Measurements from ENCODE around the gene SEC62.

Gene SEC62

GRCh38 chr3:169946336-169946735, 20.3 kb upstream of the SEC62 start:
- H3K4me3 ChIP-seq (ENCODE audit: low read depth, low read length), result no peak overlapping the region
- no peak for DNase-seq (ENCODE audit: low read depth)
- TF ChIP-seq CTCF (IDR thresholded peaks at IDR 0.05; ENCODE audit: low read depth, low read length), result no peak
- no peak for TF ChIP-seq POLR2A (IDR thresholded peaks at IDR 0.05; ENCODE audit: extremely low read depth, insufficient read length)
- TF ChIP-seq MAX (IDR thresholded peaks at IDR 0.05; ENCODE audit: low read depth, low read length), result no peak
- TF ChIP-seq MYC (IDR thresholded peaks at IDR 0.05; ENCODE audit: low read depth, low read length), result no peak

GRCh38 chr3:169948559-169949448, 17.8 kb upstream of the SEC62 start:
- TF ChIP-seq MAX (IDR thresholded peaks at IDR 0.05; ENCODE audit: low read depth, low read length) (no peak), POLR2A (IDR thresholded peaks at IDR 0.05; ENCODE audit: extremely low read depth, insufficient read length) (no peak)
- no peak overlapping the region for H3K4me3 ChIP-seq (ENCODE audit: low read depth, low read length)
- DNase-seq (ENCODE audit: low read depth), result no peak

GRCh38 chr3:169952045-169952444, 14.6 kb upstream of the SEC62 start:
- H3K4me3 ChIP-seq (ENCODE audit: low read depth, low read length), result no peak overlapping the region
- TF ChIP-seq MAX (IDR thresholded peaks at IDR 0.05; ENCODE audit: low read depth, low read length) (no peak), MYC (IDR thresholded peaks at IDR 0.05; ENCODE audit: low read depth, low read length) (no peak), CTCF (IDR thresholded peaks at IDR 0.05; ENCODE audit: low read depth, low read length) (no peak), POLR2A (IDR thresholded peaks at IDR 0.05; ENCODE audit: extremely low read depth, insufficient read length) (no peak)
- peak; percentile 71 for DNase-seq (ENCODE audit: low read depth)

- no peak overlapping the region for H3K4me3 ChIP-seq (ENCODE audit: low read depth, low read length)
- peak; percentile 14 for DNase-seq (ENCODE audit: low read depth)
Measured at GRCh38 chr3:169953462-169954141, 13.0 kb upstream of the SEC62 start.

GRCh38 chr3:169954142-169954756, 12.4 kb upstream of the SEC62 start:
- TF ChIP-seq MAX (IDR thresholded peaks at IDR 0.05; ENCODE audit: low read depth, low read length) (peak; percentile 55), POLR2A (IDR thresholded peaks at IDR 0.05; ENCODE audit: extremely low read depth, insufficient read length) (no peak), MYC (IDR thresholded peaks at IDR 0.05; ENCODE audit: low read depth, low read length) (peak; percentile 49; the same call in 1 of the 2 replicates), CTCF (IDR thresholded peaks at IDR 0.05; ENCODE audit: low read depth, low read length) (no peak)
- peak overlapping the region; percentile 23 for H3K4me3 ChIP-seq (ENCODE audit: low read depth, low read length)
- peak; percentile 90 for DNase-seq (ENCODE audit: low read depth)

More at GRCh38 chr3:169953462-169954141, 13.0 kb upstream of the SEC62 start:
- TF ChIP-seq CTCF (IDR thresholded peaks at IDR 0.05; ENCODE audit: low read depth, low read length) (no peak), MAX (IDR thresholded peaks at IDR 0.05; ENCODE audit: low read depth, low read length) (no peak), POLR2A (IDR thresholded peaks at IDR 0.05; ENCODE audit: extremely low read depth, insufficient read length) (no peak), MYC (IDR thresholded peaks at IDR 0.05; ENCODE audit: low read depth, low read length) (no peak)

Data from NB4 (cell line).